ENCODE data around the gene ADAMTS6. TPM values are rescaled to one million over a fixed set of nuclear protein-coding genes. Genes with fewer than 3 reads are reported as not detected.
"Not testable (repeated sequence)": the region's sequence is repeated elsewhere in the genome, so short reads cannot be mapped to it uniquely, and the experiment has no call there.

Gene ADAMTS6
- polyA plus RNA-seq, 3 donors, result 0.01 TPM; not detected in 2

GRCh38 chr5:65489119-65489518 lies 7.4 kb upstream of the ADAMTS6 start:
- peaks cover 0 to 3% (median 0%) of the 10 kb centered on the region in 7 donors for H3K9me3 Mint-ChIP-seq
- Histone ChIP-seq H2AFZ (ENCODE audit: insufficient read depth, low read depth, low read length, poor library complexity, severe bottlenecking) (no peak overlapping the region), H3K79me2 (ENCODE audit: insufficient read depth, low read length) (no peaks in the 10 kb centered on the region), H3K27ac (ENCODE audit: low read depth in 1 of 2, low read length in 2 of 2) (no peak overlapping the region), H3K4me1 (ENCODE audit: control insufficient read depth in 1 of 2, insufficient read depth in 2 of 2, low read length in 2 of 2) (no peaks in the 10 kb centered on the region), H3K9ac (ENCODE audit: insufficient read depth, low read length, poor library complexity, severe bottlenecking) (no peak overlapping the region), H3K4me2 (replicated peaks; ENCODE audit: extremely low read depth, low read length, poor library complexity, severe bottlenecking) (no peak overlapping the region), H3K36me3 (replicated peaks in 1 of 2; ENCODE audit: control insufficient read depth in 1 of 2, insufficient read depth in 2 of 2, low read length in 2 of 2) (no peaks in the 10 kb centered on the region), H3K27me3 (ENCODE audit: control insufficient read depth in 2 of 2, insufficient read depth in 2 of 2, low read length in 2 of 2) (no peaks in the 10 kb centered on the region), H3K4me3 (replicated peaks in 1 of 3; ENCODE audit: low read depth in 2 of 3, low read length in 3 of 3) (no peak overlapping the region), H4K20me1 (ENCODE audit: insufficient read depth, low read length) (no peaks in the 10 kb centered on the region), H3K9me3 (replicated peaks in 1 of 2; ENCODE audit: control insufficient read depth in 1 of 2, insufficient read depth in 1 of 2, low read length in 2 of 2) (no peaks in the 10 kb centered on the region)
- H3K4me3 Mint-ChIP-seq, result no peak overlapping the region
- intact Hi-C loops (cut with micrococcal nuclease), result loop anchor here in 1 of 2 donors (10.0 kb wide), 2 partner anchors 384 to 674 kb away; no protein-coding TSS in a partner anchor
- no peak for DNase-seq
- no peaks in the 10 kb centered on the region for H3K4me1 Mint-ChIP-seq
- H3K27me3 Mint-ChIP-seq (ENCODE audit: low read depth in 3 of 3), result peaks cover 0 to 2% (median 0%) of the 10 kb centered on the region in 3 donors
- no peaks in the 10 kb centered on the region for H3K36me3 Mint-ChIP-seq
- 88% methylated on average over 3 of the region's 4 CpGs for WGBS (ENCODE audit: insufficient coverage)
- no peak overlapping the region for H3K27ac Mint-ChIP-seq
- TF ChIP-seq, protein P1, sequence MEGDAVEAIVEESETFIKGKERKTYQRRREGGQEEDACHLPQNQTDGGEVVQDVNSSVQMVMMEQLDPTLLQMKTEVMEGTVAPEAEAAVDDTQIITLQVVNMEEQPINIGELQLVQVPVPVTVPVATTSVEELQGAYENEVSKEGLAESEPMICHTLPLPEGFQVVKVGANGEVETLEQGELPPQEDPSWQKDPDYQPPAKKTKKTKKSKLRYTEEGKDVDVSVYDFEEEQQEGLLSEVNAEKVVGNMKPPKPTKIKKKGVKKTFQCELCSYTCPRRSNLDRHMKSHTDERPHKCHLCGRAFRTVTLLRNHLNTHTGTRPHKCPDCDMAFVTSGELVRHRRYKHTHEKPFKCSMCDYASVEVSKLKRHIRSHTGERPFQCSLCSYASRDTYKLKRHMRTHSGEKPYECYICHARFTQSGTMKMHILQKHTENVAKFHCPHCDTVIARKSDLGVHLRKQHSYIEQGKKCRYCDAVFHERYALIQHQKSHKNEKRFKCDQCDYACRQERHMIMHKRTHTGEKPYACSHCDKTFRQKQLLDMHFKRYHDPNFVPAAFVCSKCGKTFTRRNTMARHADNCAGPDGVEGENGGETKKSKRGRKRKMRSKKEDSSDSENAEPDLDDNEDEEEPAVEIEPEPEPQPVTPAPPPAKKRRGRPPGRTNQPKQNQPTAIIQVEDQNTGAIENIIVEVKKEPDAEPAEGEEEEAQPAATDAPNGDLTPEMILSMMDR (IDR thresholded peaks at IDR 0.05), result no peak

DNA sequence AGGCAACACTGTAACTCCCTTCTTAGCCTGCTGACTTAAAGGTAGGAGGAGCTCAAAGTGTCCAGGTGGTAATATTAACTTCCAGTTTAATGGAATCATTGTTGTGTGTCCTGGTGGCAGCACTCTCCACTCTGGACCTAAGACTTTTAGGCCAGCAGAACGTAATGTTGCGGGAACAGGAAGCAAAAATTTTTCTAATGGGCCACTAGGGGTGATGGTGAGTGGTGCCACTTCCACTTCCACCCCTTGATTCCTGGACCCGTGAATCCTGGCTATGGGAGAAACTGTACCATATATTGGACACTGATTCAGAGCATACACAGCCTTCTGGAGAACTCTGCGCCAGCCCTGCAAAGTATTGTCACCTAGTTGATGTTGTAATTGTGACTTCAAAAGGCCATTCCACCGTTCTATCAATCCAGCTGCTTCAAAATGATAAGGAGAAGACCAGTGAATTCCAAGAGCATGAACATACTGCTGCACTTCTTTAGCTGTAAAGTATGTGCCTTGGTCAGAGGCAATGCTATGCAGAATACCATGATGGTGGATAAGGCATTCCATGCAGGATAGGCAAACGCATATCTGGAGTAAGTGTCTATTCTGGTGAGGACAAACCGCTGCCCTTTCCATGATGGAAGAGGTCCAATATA lies 6.4 kb upstream of the ADAMTS6 start:
- H3K4me3 Mint-ChIP-seq; H3K4me1 ChIP-seq (ENCODE audit: control insufficient read depth in 1 of 2, insufficient read depth in 2 of 2, low read length in 2 of 2); H3K4me3 ChIP-seq (replicated peaks in 1 of 3; ENCODE audit: low read depth in 2 of 3, low read length in 3 of 3); H3K79me2 ChIP-seq (ENCODE audit: insufficient read depth, low read length); H3K36me3 Mint-ChIP-seq; H3K27me3 ChIP-seq (ENCODE audit: control insufficient read depth in 2 of 2, insufficient read depth in 2 of 2, low read length in 2 of 2); H2AFZ ChIP-seq (ENCODE audit: insufficient read depth, low read depth, low read length, poor library complexity, severe bottlenecking); H3K4me1 Mint-ChIP-seq; DNase-seq; H3K9me3 ChIP-seq (replicated peaks in 1 of 2; ENCODE audit: control insufficient read depth in 1 of 2, insufficient read depth in 1 of 2, low read length in 2 of 2); H4K20me1 ChIP-seq (ENCODE audit: insufficient read depth, low read length); H3K27ac Mint-ChIP-seq; H3K27ac ChIP-seq (ENCODE audit: low read depth in 1 of 2, low read length in 2 of 2); H3K9ac ChIP-seq (ENCODE audit: insufficient read depth, low read length, poor library complexity, severe bottlenecking); H3K4me2 ChIP-seq (replicated peaks; ENCODE audit: extremely low read depth, low read length, poor library complexity, severe bottlenecking); H3K36me3 ChIP-seq (replicated peaks in 1 of 2; ENCODE audit: control insufficient read depth in 1 of 2, insufficient read depth in 2 of 2, low read length in 2 of 2); H3K27me3 Mint-ChIP-seq (ENCODE audit: low read depth in 3 of 3); H3K9me3 Mint-ChIP-seq: not testable (repeated sequence)
- 100% methylated on average over 1 of the region's 7 CpGs for WGBS (ENCODE audit: insufficient coverage)
- TF ChIP-seq, protein P1 (IDR thresholded peaks at IDR 0.05), result peak; percentile 31
- intact Hi-C loops (cut with micrococcal nuclease), result loop anchor here in 1 of 2 donors (10.0 kb wide), 2 partner anchors 383 to 673 kb away; no protein-coding TSS in a partner anchor

GRCh38 chr5:65486803-65487202 lies 5.1 kb upstream of the ADAMTS6 start:
- H3K27ac Mint-ChIP-seq; H3K4me1 ChIP-seq (ENCODE audit: control insufficient read depth in 1 of 2, insufficient read depth in 2 of 2, low read length in 2 of 2); H3K9me3 Mint-ChIP-seq; H3K27me3 Mint-ChIP-seq (ENCODE audit: low read depth in 3 of 3); H3K9ac ChIP-seq (ENCODE audit: insufficient read depth, low read length, poor library complexity, severe bottlenecking); H3K4me3 Mint-ChIP-seq; DNase-seq; H3K36me3 ChIP-seq (replicated peaks in 1 of 2; ENCODE audit: control insufficient read depth in 1 of 2, insufficient read depth in 2 of 2, low read length in 2 of 2); H3K27me3 ChIP-seq (ENCODE audit: control insufficient read depth in 2 of 2, insufficient read depth in 2 of 2, low read length in 2 of 2); H4K20me1 ChIP-seq (ENCODE audit: insufficient read depth, low read length); H3K36me3 Mint-ChIP-seq; H3K4me2 ChIP-seq (replicated peaks; ENCODE audit: extremely low read depth, low read length, poor library complexity, severe bottlenecking); H3K4me3 ChIP-seq (replicated peaks in 1 of 3; ENCODE audit: low read depth in 2 of 3, low read length in 3 of 3); H3K9me3 ChIP-seq (replicated peaks in 1 of 2; ENCODE audit: control insufficient read depth in 1 of 2, insufficient read depth in 1 of 2, low read length in 2 of 2); H2AFZ ChIP-seq (ENCODE audit: insufficient read depth, low read depth, low read length, poor library complexity, severe bottlenecking); H3K4me1 Mint-ChIP-seq; H3K27ac ChIP-seq (ENCODE audit: low read depth in 1 of 2, low read length in 2 of 2); H3K79me2 ChIP-seq (ENCODE audit: insufficient read depth, low read length): not testable (repeated sequence)
- intact Hi-C loops (cut with micrococcal nuclease), result loop anchor here in 1 of 2 donors (10.0 kb wide), 2 partner anchors 382 to 672 kb away; no protein-coding TSS in a partner anchor
- WGBS (ENCODE audit: insufficient coverage), result 100% methylated on average over 2 of the region's 2 CpGs

All from CD14-positive monocyte (primary cell).